Activated T-helper 17 cell treated with anti-CD3 and anti-CD28 coated beads, Interleukin-2, amount 50 U/mL, for 72 hours (primary cell): ENCODE data around the gene ADGRL3. TPM values are rescaled to one million over a fixed set of nuclear protein-coding genes. Genes with fewer than 3 reads are reported as not detected.

Source experiments
- ATAC-seq: fragments of 150-1000 bp; cut with Tn5 transposase; replicated peaks from 2 replicates; pipeline ENCODE4 v1.10.0; 2021; ENCODE audit warnings: mild to moderate bottlenecking, moderate library complexity
- H3K27ac Mint-ChIP-seq: one replicate; pipeline ENCODE4 v1.8.0; 2022; ENCODE audit warnings: mixed read lengths
- H3K27me3 Mint-ChIP-seq: one replicate; pipeline ENCODE4 v1.8.0; 2022; ENCODE audit warnings: mixed read lengths
- H3K36me3 Mint-ChIP-seq: one replicate; pipeline ENCODE4 v1.8.0; 2022; ENCODE audit warnings: low read depth, mild to moderate bottlenecking, mixed read lengths
- H3K4me1 Mint-ChIP-seq: one replicate; pipeline ENCODE4 v1.8.0; 2022; ENCODE audit warnings: mixed read lengths
- H3K4me3 Mint-ChIP-seq: one replicate; pipeline ENCODE4 v1.8.0; 2022; ENCODE audit warnings: mild to moderate bottlenecking, mixed read lengths
- H3K9me3 Mint-ChIP-seq: one replicate; pipeline ENCODE4 v1.8.0; 2022; ENCODE audit warnings: mixed read lengths
- total RNA-seq, 2 donors: library from RNA; stranded (reverse); gene quantifications; one replicate each; pipeline ENCODE4 v1.2.3, GENCODE V29; 2022

ADGRL3 gene
- total RNA-seq, 2 donors from 2014 or later: not detected

DNA sequence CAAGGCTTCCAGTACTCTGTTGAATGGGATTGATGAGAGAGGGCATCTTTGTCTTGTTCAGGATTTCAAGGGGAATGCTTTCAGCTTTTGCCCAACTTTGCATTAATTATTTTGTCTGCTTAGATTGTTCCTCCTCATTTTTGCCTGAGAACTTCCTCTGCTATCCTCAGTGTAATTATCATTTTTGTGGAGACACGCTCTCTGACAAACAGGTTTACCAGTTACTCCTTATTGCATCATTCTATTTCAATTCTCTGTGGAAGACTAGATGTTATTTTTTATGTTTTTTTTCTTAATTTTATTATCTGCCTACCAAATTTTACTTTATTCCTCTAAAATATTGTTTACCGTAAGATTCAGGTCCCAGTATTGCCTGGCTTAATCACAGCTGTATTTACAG lies 349.2 kb downstream of the ADGRL3 start:
- ATAC-seq: no peak
- H3K4me1 Mint-ChIP-seq: no peaks in the 10 kb centered on the region
- H3K36me3 Mint-ChIP-seq: no peaks in the 10 kb centered on the region

DNA sequence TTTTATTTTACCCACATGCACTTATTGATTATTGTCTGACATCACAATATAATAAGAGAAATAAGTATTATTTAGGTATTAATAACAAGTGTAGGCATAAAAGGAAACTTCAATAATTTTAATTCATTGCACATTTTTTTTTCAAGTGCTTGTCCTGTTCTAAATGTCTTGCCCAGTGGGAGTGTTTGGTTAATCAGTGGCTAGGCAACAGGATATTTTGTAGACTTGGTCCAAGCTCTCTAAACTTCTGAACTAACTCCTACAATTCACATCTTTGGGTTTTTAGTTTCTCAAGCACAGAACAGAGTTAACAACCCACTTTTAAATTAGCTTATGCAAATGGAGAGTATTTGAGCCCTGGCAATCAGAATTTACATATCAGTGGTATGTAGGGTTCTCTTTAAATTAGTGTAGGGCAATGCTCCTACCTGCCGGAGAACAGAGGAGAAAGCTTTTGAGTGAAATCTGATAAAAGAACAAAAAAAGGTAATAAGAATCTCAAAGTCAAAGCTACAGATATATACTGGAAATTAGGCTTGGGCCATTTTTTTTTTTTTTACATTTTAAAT lies 353.5 kb downstream of the ADGRL3 start:
- Mint-ChIP-seq H3K4me1 (no peaks in the 10 kb centered on the region), H3K36me3 (no peaks in the 10 kb centered on the region), H3K9me3 (peaks cover 4% of the 10 kb centered on the region), H3K4me3 (no peak overlapping the region), H3K27me3 (no peaks in the 10 kb centered on the region), H3K27ac (no peak overlapping the region)
- ATAC-seq: no peak

More for the DNA sequence above, 349.2 kb downstream of the ADGRL3 start:
- Mint-ChIP-seq H3K27me3 (no peaks in the 10 kb centered on the region), H3K4me3 (no peak overlapping the region), H3K27ac (no peak overlapping the region), H3K9me3 (peaks cover 4% of the 10 kb centered on the region)

DNA sequence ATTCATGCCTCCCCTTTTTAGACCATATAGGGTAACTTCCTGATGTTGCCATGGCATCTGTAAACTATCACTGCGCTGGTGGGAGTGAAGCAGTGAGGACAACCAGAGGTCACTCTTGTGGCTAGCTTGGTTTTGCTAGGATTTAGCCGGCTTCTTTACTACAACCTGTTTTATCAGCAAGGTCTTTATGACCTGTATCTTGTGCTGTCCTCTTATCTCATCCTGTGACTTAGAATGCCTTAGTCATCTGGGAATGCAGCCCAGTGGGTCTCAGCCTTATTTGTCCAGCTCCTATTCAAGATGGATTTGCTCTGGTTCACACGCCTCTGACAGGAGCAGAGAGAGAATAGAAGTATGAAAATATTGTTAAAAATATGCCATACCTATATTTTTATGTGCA lies 355.7 kb downstream of the ADGRL3 start:
- no peaks in the 10 kb centered on the region for H3K4me1 Mint-ChIP-seq
- no peak for ATAC-seq
- H3K27me3 Mint-ChIP-seq: no peaks in the 10 kb centered on the region
- H3K9me3 Mint-ChIP-seq: peaks cover 4% of the 10 kb centered on the region
- H3K27ac Mint-ChIP-seq: no peak overlapping the region
- H3K4me3 Mint-ChIP-seq: no peak overlapping the region
- no peaks in the 10 kb centered on the region for H3K36me3 Mint-ChIP-seq

DNA sequence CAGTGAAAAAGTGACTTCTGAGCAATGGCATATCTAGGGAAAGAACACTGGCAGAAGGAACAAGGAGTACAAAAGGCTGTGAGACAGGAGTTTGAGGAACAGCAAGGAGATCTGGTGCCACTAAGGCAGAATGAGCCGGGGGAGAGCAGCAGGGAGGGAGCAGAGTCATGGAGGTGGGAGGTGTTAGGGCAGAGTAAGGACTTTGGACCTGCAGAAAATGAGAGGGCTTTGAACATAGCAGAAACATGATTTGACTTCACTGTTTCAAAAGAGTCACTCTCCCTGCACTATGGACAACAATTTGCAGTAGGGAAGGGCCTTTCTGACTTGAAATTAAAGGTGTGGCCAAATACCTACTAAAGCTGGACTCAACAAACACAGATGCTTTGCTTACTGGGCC lies 356.2 kb downstream of the ADGRL3 start:
- H3K27ac Mint-ChIP-seq: no peak overlapping the region
- H3K4me3 Mint-ChIP-seq: no peak overlapping the region
- H3K4me1 Mint-ChIP-seq: no peaks in the 10 kb centered on the region
- H3K27me3 Mint-ChIP-seq: no peaks in the 10 kb centered on the region
- ATAC-seq: no peak
- no peaks in the 10 kb centered on the region for H3K36me3 Mint-ChIP-seq
- H3K9me3 Mint-ChIP-seq: peaks cover 4% of the 10 kb centered on the region

DNA sequence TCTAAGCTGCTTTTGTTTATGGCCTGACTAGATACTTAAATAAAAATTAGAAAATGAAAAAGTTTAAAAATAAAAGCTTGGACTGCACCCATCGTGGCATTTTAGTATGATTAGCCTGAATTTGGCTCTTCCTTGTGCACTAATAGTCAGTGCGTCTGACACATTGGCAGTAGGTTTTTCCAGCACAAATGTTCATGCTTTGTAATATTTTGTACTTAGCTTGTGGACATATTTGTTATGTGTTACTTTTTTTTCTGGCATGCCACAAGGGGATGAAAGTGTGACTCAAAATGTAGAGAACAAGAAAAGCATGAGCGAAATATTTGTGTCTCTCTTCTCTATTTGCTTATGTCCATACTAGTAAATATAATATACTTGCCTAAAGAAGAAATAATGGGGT lies 359.3 kb downstream of the ADGRL3 start:
- H3K4me3 Mint-ChIP-seq: no peak overlapping the region
- no peak for ATAC-seq
- no peaks in the 10 kb centered on the region for H3K36me3 Mint-ChIP-seq
- H3K27ac Mint-ChIP-seq: no peak overlapping the region
- H3K4me1 Mint-ChIP-seq: no peaks in the 10 kb centered on the region
- H3K9me3 Mint-ChIP-seq: peaks cover 8% of the 10 kb centered on the region
- no peaks in the 10 kb centered on the region for H3K27me3 Mint-ChIP-seq

DNA sequence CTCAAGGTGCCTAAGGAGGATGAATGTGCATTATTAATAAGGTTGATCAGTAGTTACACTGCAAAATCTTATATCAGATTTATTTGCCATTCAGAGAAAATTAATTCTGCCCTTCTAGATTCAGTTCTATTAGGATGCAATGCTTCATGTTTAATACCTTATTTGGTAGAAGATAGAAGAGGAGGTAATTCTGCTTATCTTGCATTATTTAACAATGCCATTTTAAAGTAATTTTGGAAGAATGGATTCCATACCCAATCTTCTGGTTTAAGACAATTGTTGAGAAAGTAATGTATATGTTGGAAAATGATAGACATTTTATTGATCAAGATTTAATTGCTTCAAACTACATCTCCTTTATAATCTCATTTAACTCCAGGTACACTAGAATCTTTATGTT lies 360.9 kb downstream of the ADGRL3 start:
- ATAC-seq: no peak
- no peaks in the 10 kb centered on the region for H3K4me1 Mint-ChIP-seq
- no peaks in the 10 kb centered on the region for H3K27me3 Mint-ChIP-seq
- H3K4me3 Mint-ChIP-seq: no peak overlapping the region
- no peak overlapping the region for H3K27ac Mint-ChIP-seq
- H3K9me3 Mint-ChIP-seq: peaks cover 12% of the 10 kb centered on the region
- no peaks in the 10 kb centered on the region for H3K36me3 Mint-ChIP-seq

DNA sequence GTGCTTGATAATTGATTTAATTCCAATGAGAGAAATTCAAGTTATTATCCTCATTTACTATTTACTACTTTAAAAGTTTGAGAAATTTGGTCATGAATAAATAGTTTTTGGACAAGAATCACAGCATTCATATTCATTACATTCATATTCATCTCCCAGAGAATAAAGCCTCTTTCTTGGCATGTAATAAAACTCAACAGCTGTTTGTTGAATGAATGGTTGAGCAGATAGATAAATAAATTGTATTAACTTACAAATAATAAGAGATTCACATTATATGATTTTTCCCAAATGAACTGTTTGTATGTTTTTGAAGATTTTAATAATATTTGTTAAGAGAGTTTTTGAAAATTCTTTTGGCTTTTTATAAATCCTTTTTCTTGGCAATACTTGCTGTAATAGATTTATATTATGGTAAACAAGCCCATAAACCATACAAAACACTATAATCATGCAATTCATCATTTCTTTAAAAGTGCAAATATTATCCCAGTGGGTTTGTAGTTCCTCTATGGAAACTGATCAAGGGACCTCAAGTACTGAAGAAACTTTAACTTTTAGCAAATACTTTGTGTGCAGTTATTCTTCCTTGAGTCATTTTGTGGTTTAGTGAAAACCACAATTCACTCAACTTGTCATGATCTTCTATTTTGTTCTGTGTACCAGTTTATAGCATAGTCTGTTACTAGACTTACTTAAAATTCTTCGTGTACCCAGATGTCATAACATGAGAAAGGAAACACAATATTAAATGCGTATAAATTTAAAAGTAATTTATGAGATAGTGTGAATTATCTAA lies 371.8 kb downstream of the ADGRL3 start:
- Mint-ChIP-seq H3K9me3 (peaks cover 13% of the 10 kb centered on the region), H3K27ac (no peak overlapping the region), H3K4me1 (no peaks in the 10 kb centered on the region), H3K4me3 (no peak overlapping the region), H3K27me3 (no peaks in the 10 kb centered on the region), H3K36me3 (no peaks in the 10 kb centered on the region)
- no peak for ATAC-seq

DNA sequence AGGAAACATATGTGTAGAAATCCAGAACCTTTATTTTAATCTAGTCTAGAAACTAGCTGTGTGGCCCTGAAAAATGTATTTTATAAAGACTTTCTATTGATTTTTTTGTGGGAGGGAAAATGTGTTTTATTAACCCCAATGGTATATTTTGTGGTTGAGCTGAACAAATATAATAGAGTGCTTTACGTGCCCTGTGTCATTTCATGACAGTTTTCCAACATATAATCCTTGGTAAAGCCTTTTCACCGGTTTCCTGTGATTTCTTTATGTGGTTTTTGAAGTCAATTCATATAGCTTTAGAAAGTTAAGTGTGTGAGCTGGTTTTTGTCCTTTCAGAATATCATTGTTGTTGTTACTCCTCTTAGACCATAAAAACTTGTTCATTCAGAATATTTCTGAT lies 375.7 kb downstream of the ADGRL3 start:
- Mint-ChIP-seq H3K27me3 (no peaks in the 10 kb centered on the region), H3K27ac (no peak overlapping the region), H3K4me1 (no peaks in the 10 kb centered on the region), H3K36me3 (no peaks in the 10 kb centered on the region), H3K4me3 (no peak overlapping the region), H3K9me3 (peaks cover 16% of the 10 kb centered on the region)
- ATAC-seq: no peak

DNA sequence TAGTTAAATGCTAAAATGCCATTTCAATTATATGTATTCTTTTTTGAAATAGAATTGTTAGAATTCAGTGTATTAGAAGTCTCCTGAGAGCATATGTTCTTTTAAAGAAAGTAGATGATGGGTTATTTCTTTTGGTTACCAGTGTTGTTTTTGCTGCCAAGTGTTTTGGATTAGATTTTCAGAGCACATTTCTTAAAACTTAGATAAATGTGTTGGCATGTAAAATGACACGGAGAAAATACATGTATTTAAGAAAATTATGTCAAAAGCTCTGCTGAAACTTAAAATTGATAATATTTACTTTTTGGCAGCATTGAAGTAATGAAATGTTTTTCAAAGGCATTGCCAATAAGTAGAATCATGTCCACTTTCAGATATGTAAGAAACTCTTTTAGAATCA lies 379.7 kb downstream of the ADGRL3 start:
- H3K4me1 Mint-ChIP-seq: no peaks in the 10 kb centered on the region
- H3K4me3 Mint-ChIP-seq: no peak overlapping the region
- ATAC-seq: no peak
- no peak overlapping the region for H3K27ac Mint-ChIP-seq
- no peaks in the 10 kb centered on the region for H3K27me3 Mint-ChIP-seq
- peaks cover 17% of the 10 kb centered on the region for H3K9me3 Mint-ChIP-seq
- no peaks in the 10 kb centered on the region for H3K36me3 Mint-ChIP-seq

DNA sequence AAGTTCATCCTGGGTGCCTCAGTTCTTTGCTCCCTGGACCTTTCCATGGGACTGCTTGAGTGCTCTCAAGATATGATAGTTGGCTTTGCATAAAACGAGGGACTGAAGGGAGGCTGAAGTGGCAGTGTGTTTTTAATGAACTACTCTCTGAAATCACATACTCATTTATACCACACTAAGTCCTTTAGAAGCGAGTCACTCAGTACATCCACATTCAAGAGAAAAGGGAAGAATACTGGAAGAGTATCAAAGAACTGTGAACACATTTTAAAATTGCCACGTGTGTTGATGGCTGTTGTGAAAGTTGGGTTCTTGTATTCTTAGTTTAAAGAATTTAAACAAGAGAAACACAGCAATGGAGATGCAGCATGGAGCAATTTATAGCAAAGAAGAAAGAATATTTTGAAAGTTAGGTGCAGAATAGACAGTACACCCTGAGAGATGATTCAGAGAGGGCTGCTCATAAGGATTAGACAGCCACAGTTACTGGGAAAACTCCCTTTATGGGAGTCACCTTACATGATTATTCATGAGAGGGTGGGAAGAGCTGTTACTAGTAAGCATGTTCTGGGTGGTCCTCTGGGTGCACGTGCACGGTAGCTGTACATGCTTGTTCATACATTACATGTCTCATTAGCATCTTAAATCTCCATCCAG lies 380.7 kb downstream of the ADGRL3 start:
- ATAC-seq: no peak
- no peak overlapping the region for H3K4me3 Mint-ChIP-seq

DNA sequence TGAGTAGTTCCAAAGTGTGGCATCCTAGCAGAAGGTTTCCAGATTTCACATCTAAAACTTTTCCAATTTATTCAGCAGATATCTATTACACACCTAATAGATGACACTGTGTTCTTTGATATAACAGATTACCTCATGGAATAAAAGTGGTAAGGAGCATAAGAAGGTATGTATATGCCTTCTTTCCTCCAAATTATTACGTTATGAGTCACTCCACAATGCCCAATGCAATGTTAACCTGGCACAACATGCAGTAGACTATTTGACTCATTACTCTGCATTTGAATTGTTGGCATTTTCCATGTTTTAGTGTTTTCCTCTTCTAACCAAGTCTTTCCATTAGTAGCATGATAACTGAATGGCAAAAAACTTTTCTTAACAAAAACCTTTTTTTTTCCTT lies 383.6 kb downstream of the ADGRL3 start:
- H3K9me3 Mint-ChIP-seq: peaks cover 13% of the 10 kb centered on the region
- no peaks in the 10 kb centered on the region for H3K27me3 Mint-ChIP-seq
- H3K4me3 Mint-ChIP-seq: no peak overlapping the region
- ATAC-seq: no peak
- H3K4me1 Mint-ChIP-seq: no peaks in the 10 kb centered on the region
- H3K27ac Mint-ChIP-seq: no peak overlapping the region
- H3K36me3 Mint-ChIP-seq: no peaks in the 10 kb centered on the region

More for the DNA sequence above, 380.7 kb downstream of the ADGRL3 start:
- H3K36me3 Mint-ChIP-seq: no peaks in the 10 kb centered on the region
- no peaks in the 10 kb centered on the region for H3K27me3 Mint-ChIP-seq
- H3K4me1 Mint-ChIP-seq: no peaks in the 10 kb centered on the region
- H3K27ac Mint-ChIP-seq: no peak overlapping the region
- H3K9me3 Mint-ChIP-seq: peaks cover 17% of the 10 kb centered on the region

DNA sequence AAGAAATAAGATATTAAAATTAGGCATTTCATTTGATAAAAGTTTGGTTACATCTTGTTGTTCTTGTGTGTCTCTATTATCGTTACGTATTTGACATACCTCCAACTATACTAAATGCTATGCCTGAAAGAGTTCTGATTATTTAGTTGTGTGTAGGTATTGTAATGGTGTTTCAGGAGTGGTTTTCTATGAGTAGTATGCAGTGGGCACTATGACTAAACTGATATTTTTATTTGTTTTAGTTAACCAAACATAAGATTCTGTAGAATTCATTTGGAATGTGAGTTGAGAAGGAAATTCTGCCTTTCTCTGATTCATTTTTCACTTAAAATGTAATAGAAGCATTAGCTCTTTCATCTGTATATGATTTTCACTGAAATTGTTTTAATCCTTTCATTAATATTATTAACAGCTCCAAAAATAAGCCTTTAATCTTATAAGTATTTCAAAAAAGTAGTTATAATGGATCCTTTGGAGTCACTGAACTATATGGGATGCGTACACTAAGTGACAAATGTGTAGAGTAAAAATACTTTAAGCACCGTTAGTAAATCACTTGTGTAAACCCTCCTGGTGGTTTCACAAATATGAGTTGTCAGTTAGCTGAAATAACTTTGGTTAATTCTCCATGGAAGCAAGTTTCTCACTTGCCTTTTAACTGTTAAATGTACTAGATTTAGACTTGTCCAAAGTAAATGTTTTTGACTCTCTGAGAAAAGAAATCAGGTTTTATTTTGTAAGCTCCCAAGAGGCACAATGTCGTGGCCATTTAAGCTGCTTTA lies 388.7 kb downstream of the ADGRL3 start:
- ATAC-seq: no peak
- no peak overlapping the region for H3K27ac Mint-ChIP-seq
- H3K27me3 Mint-ChIP-seq: no peaks in the 10 kb centered on the region
- no peaks in the 10 kb centered on the region for H3K36me3 Mint-ChIP-seq
- H3K9me3 Mint-ChIP-seq: peaks cover 11% of the 10 kb centered on the region
- H3K4me3 Mint-ChIP-seq: no peak overlapping the region
- H3K4me1 Mint-ChIP-seq: no peaks in the 10 kb centered on the region

DNA sequence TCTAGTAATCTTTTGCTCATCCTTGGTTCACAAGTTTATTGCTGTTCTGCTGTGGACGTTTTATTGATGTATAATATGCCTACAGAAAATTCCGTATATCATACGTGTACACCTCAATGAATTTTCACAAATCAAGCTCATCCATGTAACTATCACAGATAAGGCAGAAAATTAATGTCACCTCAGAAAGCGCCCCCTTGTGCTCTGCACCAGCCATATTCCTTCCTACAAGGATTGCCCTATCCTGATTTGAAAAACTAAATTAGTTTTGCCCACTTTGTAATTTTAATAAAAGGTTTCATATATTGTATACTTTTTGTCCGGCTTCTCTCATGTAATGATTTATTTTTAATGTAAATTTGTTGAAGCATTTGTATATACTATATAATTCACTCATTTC lies 390.8 kb downstream of the ADGRL3 start:
- Mint-ChIP-seq H3K4me1 (no peaks in the 10 kb centered on the region), H3K27me3 (no peaks in the 10 kb centered on the region), H3K4me3 (no peak overlapping the region), H3K36me3 (no peaks in the 10 kb centered on the region), H3K9me3 (peaks cover 14% of the 10 kb centered on the region), H3K27ac (no peak overlapping the region)
- no peak for ATAC-seq

DNA sequence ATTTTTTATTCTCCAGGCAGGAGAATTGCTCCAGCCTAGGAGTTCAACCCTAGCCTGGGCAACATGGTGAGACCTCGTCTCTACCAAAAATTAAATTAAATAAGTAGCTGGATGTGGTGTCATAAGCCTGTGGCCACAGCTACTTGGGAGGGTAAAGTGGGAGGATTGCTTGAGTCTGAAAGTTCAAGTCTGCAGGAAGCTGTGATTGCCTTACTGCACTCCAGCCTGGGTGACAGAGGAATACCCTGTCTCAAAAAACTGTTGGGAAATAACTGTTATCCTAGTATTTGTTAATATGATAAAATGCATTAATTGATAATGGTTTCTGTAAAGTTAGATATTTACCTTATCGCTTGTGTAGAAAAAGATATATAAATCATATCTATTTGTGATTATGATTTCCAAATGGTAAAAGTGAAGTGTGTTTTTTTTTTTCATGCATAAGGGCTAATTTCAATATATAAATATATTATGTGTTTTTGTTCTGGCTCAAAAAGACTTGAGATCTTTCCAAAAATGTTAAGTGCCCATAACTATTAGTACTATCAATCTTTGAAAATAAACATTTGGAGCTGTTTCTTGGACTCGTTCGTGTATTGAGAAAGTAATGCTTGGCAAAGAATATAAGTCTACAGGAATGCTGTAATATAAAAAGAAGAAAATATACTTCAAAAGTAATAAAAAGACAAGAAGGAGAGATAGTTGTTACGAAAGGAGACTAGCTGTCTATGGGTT lies 396.6 kb downstream of the ADGRL3 start:
- H3K27me3 Mint-ChIP-seq: no peaks in the 10 kb centered on the region
- no peak overlapping the region for H3K4me3 Mint-ChIP-seq
- no peak for ATAC-seq
- no peak overlapping the region for H3K27ac Mint-ChIP-seq
- H3K4me1 Mint-ChIP-seq: no peaks in the 10 kb centered on the region
- H3K36me3 Mint-ChIP-seq: no peaks in the 10 kb centered on the region
- H3K9me3 Mint-ChIP-seq: peaks cover 5% of the 10 kb centered on the region
